WTC11 (cell line): ENCODE measurements around the gene MBP. TPM values are rescaled to one million over a fixed set of nuclear protein-coding genes. Genes with fewer than 3 reads are reported as not detected.

Source experiments
- ATAC-seq: fragments of 200-7000 bp; cut with Tn5 transposase; 2 replicates; pipeline ENCODE4 v1.10.0; 2021; ENCODE audit warnings: mild to moderate bottlenecking, moderate library complexity
- CTCF ChIA-PET: fragments of 300-600 bp; sonication (Branson Sonifier 250); formaldehyde crosslinking; loops from one replicate; lab custom pipeline; 2021; ENCODE audit warnings: antibody characterized with exemption; lab: Charles Lee
- POLR2A ChIA-PET: fragments of 350-600 bp; sonication (Branson Sonifier 250); formaldehyde crosslinking; loops from one replicate; lab custom pipeline; 2021; ENCODE audit warnings: antibody characterized with exemption; lab: Charles Lee
- DNase-seq: peaks from one replicate; pipeline ENCODE4 v3.0.0; 2021; ENCODE audit warnings: low spot score
- H3K27ac Mint-ChIP-seq: 2 replicates; pipeline ENCODE4 v1.8.0; 2021; ENCODE audit warnings: mixed read lengths
- H3K27me3 Mint-ChIP-seq: 2 replicates; pipeline ENCODE4 v1.8.0; 2021; ENCODE audit warnings: low read depth, mild to moderate bottlenecking, moderate library complexity, mixed read lengths
- H3K36me3 Mint-ChIP-seq: 2 replicates; pipeline ENCODE4 v1.8.0; 2021; ENCODE audit warnings: mixed read lengths
- H3K4me1 Mint-ChIP-seq: 2 replicates; pipeline ENCODE4 v1.8.0; 2022; ENCODE audit warnings: mixed read lengths
- H3K4me3 Mint-ChIP-seq: 2 replicates; pipeline ENCODE4 v1.8.0; 2021; ENCODE audit warnings: mild to moderate bottlenecking, moderate library complexity, mixed read lengths
- H3K9me3 Mint-ChIP-seq: 2 replicates; pipeline ENCODE4 v1.8.0; 2021; ENCODE audit warnings: mixed read lengths
- CBFB ChIP-seq: sonication (generic); formaldehyde crosslinking; IDR thresholded peaks from 2 replicates; pipeline ENCODE4 v1.8.1; 2022; ENCODE audit warnings: mild to moderate bottlenecking, low read depth, missing genetic modification reagents
- CREM ChIP-seq: sonication (generic); formaldehyde crosslinking; IDR thresholded peaks from 2 replicates; pipeline ENCODE4 v1.8.1; 2022; ENCODE audit warnings: mild to moderate bottlenecking, missing genetic modification reagents, moderate library complexity
- ESRRA ChIP-seq: sonication (generic); formaldehyde crosslinking; IDR thresholded peaks from 2 replicates; pipeline ENCODE4 v1.8.1; 2022; ENCODE audit warnings: mild to moderate bottlenecking, missing genetic modification reagents, borderline replicate concordance
- ETV6 ChIP-seq: sonication (generic); formaldehyde crosslinking; IDR thresholded peaks from 2 replicates; pipeline ENCODE4 v1.8.1; 2022; ENCODE audit warnings: mild to moderate bottlenecking, missing genetic modification reagents
- HMGA2 ChIP-seq: fragments of 250-450 bp; sonication (Bioruptor Pico); IDR thresholded peaks from 2 replicates; pipeline ENCODE4 v1.4.0; 2021; ENCODE audit warnings: mild to moderate bottlenecking, moderate library complexity
- IRF2 ChIP-seq: sonication (generic); formaldehyde crosslinking; IDR thresholded peaks from 2 replicates; pipeline ENCODE4 v1.8.0; 2022; ENCODE audit warnings: low read depth, missing genetic modification reagents, borderline replicate concordance
- JUN ChIP-seq: sonication (generic); formaldehyde crosslinking; IDR thresholded peaks from 2 replicates; pipeline ENCODE4 v1.8.0; 2023; ENCODE audit warnings: mild to moderate bottlenecking, missing genetic modification reagents
- NFATC4 ChIP-seq: fragments of 250-450 bp; sonication (Bioruptor Pico); IDR thresholded peaks from 2 replicates; pipeline ENCODE4 v1.9.0; 2021; ENCODE audit warnings: mild to moderate bottlenecking
- NFE2L1 ChIP-seq: sonication (generic); formaldehyde crosslinking; IDR thresholded peaks from 2 replicates; pipeline ENCODE4 v1.8.1; 2023; ENCODE audit warnings: missing genetic modification reagents
- RELA ChIP-seq: sonication (generic); formaldehyde crosslinking; IDR thresholded peaks from 2 replicates; pipeline ENCODE4 v1.8.1; 2022; ENCODE audit warnings: missing genetic modification reagents, mild to moderate bottlenecking, borderline replicate concordance
- SP1 ChIP-seq: sonication (generic); formaldehyde crosslinking; conservative IDR thresholded peaks from 2 replicates; pipeline ENCODE4 v1.8.1; 2022; ENCODE audit warnings: missing genetic modification reagents
- TP53 ChIP-seq: sonication (generic); formaldehyde crosslinking; IDR thresholded peaks from 2 replicates; pipeline ENCODE4 v1.8.1; 2023; ENCODE audit warnings: mild to moderate bottlenecking, missing genetic modification reagents
- USF1 ChIP-seq: sonication (generic); formaldehyde crosslinking; IDR thresholded peaks from 2 replicates; pipeline ENCODE4 v1.8.0; 2022; ENCODE audit warnings: mild to moderate bottlenecking, missing genetic modification reagents
- ZNF263 ChIP-seq: sonication (generic); formaldehyde crosslinking; IDR thresholded peaks from 2 replicates; pipeline ENCODE4 v1.8.1; 2022; ENCODE audit warnings: low read depth, mild to moderate bottlenecking, moderate library complexity, missing genetic modification reagents
- ZNF425 ChIP-seq: fragments of 250-450 bp; sonication (Bioruptor Pico); conservative IDR thresholded peaks from 2 replicates; pipeline ENCODE4 v1.9.0; 2021; ENCODE audit warnings: mild to moderate bottlenecking
- total RNA-seq: library from RNA; stranded (reverse); gene quantifications from 3 replicates; pipeline ENCODE4 v1.2.3, GENCODE V29; 2021
- TF ChIP-seq, protein P1 (sequence below): sonication (generic); formaldehyde crosslinking; IDR thresholded peaks from 2 replicates; pipeline ENCODE4 v1.8.0; 2023; ENCODE audit warnings: missing genetic modification reagents
- TF ChIP-seq, protein P2 (sequence below): sonication (generic); formaldehyde crosslinking; IDR thresholded peaks from 2 replicates; pipeline ENCODE4 v1.8.1; 2022; ENCODE audit warnings: low read depth, missing genetic modification reagents, borderline replicate concordance
- TF ChIP-seq, protein P3 (sequence below): sonication (generic); formaldehyde crosslinking; IDR thresholded peaks from 2 replicates; pipeline ENCODE4 v1.8.1; 2023; ENCODE audit warnings: mild to moderate bottlenecking, missing genetic modification reagents, borderline replicate concordance
- TF ChIP-seq, protein P4 (sequence below): fragments of 200-600 bp; IDR thresholded peaks from 2 replicates; pipeline ENCODE4 v1.8.0; 2022; ENCODE audit warnings: antibody characterized with exemption

Gene MBP
- total RNA-seq, 1 experiment from 2014 or later = 19.6 TPM

DNA sequence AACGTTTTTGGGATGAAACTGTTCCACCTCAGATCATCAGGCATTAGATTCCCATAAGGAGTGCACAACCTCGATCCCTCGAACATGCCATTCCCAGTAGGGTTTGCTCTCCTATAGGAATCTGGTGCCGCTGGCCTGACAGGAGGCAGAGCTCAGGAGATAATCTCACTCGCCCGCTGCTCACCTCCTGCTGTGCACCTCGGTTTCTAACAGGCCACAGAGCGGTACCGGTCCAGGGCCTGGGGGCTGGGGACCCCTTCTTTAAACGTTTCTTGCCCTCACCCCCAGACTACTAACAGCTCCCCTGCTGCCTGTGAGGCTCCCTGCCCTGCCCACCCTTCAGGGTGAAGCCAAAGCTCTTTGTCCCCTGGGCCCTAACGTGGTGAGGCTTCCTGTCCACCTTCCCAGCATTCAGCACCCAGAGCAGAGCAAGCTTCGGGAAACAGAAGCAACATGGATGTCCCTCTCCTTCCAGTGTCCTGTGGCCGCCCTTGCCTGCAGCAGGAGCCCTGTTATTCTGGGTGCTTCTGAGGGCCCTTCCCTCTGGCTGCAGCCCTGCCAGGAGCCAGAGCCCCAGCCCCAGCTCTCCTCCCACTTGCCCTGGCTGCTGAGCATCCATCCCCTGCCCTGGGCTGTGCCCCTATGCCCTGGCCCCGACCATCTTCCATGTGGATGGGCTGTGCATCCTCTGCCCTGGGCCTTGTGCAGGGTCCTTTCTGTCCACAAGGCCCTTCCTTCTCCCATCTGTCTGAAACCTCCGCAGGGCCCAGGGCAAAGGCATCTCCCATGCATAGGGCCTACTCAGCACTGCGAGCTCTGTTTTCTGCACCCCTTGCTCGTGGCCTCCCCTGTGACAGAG lies 140.1 kb downstream of the MBP start:
- no peak for DNase-seq
- POLR2A ChIA-PET = no interaction called here
- Mint-ChIP-seq H3K4me1 (peaks cover 30% of the 10 kb centered on the region), H3K4me3 (no peak overlapping the region), H3K36me3 (no peaks in the 10 kb centered on the region), H3K27ac (no peak overlapping the region), H3K27me3 (no peaks in the 10 kb centered on the region; the same call in 1 of the 2 replicates), H3K9me3 (no peaks in the 10 kb centered on the region)
- no peak for TF ChIP-seq JUN (CRISPR knock-in tag)
- TF ChIP-seq USF1 (CRISPR knock-in tag) = no peak
- no peak for TF ChIP-seq ESRRA (CRISPR knock-in tag)
- TF ChIP-seq NFATC4 (CRISPR knock-in tag) = no peak
- no peak for TF ChIP-seq ZNF263 (CRISPR knock-in tag)
- TF ChIP-seq RELA (CRISPR knock-in tag) = no peak
- TF ChIP-seq, protein P1, sequence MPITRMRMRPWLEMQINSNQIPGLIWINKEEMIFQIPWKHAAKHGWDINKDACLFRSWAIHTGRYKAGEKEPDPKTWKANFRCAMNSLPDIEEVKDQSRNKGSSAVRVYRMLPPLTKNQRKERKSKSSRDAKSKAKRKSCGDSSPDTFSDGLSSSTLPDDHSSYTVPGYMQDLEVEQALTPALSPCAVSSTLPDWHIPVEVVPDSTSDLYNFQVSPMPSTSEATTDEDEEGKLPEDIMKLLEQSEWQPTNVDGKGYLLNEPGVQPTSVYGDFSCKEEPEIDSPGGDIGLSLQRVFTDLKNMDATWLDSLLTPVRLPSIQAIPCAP (CRISPR knock-in tag) = no peak
- no peak for TF ChIP-seq IRF2 (CRISPR knock-in tag)
- TF ChIP-seq NFE2L1 (CRISPR knock-in tag) = no peak
- TF ChIP-seq HMGA2 = no peak
- no peak for TF ChIP-seq TP53
- TF ChIP-seq, protein P2, sequence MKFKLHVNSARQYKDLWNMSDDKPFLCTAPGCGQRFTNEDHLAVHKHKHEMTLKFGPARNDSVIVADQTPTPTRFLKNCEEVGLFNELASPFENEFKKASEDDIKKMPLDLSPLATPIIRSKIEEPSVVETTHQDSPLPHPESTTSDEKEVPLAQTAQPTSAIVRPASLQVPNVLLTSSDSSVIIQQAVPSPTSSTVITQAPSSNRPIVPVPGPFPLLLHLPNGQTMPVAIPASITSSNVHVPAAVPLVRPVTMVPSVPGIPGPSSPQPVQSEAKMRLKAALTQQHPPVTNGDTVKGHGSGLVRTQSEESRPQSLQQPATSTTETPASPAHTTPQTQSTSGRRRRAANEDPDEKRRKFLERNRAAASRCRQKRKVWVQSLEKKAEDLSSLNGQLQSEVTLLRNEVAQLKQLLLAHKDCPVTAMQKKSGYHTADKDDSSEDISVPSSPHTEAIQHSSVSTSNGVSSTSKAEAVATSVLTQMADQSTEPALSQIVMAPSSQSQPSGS (CRISPR knock-in tag) = no peak
- no peak; the same call in 1 of the 2 replicates for ATAC-seq
- CTCF ChIA-PET = interaction anchor here (0.8 to 3.5 kb wide), 7 partner anchors 8 to 349 kb away, joined by 3 to 18 read pairs (median 4); no protein-coding TSS in a partner anchor

DNA sequence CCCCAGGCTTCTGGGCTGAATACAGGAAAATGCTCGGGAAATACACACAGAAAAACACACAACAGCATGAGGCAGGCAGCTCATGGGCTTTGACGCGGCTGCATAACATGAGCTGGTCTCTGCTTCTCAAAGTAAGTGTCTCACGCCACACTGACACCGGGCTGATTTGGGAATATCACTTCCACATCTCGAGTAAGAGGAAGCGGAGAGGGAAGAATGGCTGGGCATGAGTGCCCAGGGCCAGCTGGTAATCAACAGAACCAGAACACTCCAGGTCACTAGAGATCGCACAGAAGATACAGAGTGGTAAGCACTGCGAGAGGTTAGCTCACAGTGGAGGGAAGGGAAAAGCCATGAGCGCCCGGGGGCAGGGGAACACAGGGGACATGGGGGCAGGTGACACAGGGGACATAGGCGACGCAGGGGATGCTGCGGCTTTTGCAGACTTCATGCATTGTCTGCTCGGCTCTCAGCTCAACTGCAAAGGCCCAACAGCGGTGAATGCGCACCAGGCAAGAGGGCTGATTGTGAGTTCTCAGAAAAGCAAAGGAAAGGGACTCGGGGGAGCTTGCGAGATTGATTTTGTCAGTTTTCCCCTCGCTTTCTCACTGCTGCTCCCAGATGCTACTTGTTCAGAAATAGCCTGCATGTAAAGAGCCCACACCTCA lies 141.4 kb downstream of the MBP start:
- ChIA-PET POLR2A (no interaction called here), CTCF (interaction anchor here (1.3 to 3.5 kb wide), 6 partner anchors 9 to 350 kb away, joined by 3 to 18 read pairs (median 9); no protein-coding TSS in a partner anchor)
- ATAC-seq = no peak
- Mint-ChIP-seq H3K4me3 (no peak overlapping the region), H3K27me3 (no peaks in the 10 kb centered on the region; the same call in 1 of the 2 replicates), H3K9me3 (no peaks in the 10 kb centered on the region), H3K27ac (peak overlapping the region; percentile 55; the same call in 1 of the 2 replicates), H3K4me1 (peaks cover 24% of the 10 kb centered on the region), H3K36me3 (no peaks in the 10 kb centered on the region)
- no peak for DNase-seq
- TF ChIP-seq, protein P3, sequence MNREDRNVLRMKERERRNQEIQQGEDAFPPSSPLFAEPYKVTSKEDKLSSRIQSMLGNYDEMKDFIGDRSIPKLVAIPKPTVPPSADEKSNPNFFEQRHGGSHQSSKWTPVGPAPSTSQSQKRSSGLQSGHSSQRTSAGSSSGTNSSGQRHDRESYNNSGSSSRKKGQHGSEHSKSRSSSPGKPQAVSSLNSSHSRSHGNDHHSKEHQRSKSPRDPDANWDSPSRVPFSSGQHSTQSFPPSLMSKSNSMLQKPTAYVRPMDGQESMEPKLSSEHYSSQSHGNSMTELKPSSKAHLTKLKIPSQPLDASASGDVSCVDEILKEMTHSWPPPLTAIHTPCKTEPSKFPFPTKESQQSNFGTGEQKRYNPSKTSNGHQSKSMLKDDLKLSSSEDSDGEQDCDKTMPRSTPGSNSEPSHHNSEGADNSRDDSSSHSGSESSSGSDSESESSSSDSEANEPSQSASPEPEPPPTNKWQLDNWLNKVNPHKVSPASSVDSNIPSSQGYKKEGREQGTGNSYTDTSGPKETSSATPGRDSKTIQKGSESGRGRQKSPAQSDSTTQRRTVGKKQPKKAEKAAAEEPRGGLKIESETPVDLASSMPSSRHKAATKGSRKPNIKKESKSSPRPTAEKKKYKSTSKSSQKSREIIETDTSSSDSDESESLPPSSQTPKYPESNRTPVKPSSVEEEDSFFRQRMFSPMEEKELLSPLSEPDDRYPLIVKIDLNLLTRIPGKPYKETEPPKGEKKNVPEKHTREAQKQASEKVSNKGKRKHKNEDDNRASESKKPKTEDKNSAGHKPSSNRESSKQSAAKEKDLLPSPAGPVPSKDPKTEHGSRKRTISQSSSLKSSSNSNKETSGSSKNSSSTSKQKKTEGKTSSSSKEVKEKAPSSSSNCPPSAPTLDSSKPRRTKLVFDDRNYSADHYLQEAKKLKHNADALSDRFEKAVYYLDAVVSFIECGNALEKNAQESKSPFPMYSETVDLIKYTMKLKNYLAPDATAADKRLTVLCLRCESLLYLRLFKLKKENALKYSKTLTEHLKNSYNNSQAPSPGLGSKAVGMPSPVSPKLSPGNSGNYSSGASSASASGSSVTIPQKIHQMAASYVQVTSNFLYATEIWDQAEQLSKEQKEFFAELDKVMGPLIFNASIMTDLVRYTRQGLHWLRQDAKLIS = no peak
- TF ChIP-seq, protein P4, sequence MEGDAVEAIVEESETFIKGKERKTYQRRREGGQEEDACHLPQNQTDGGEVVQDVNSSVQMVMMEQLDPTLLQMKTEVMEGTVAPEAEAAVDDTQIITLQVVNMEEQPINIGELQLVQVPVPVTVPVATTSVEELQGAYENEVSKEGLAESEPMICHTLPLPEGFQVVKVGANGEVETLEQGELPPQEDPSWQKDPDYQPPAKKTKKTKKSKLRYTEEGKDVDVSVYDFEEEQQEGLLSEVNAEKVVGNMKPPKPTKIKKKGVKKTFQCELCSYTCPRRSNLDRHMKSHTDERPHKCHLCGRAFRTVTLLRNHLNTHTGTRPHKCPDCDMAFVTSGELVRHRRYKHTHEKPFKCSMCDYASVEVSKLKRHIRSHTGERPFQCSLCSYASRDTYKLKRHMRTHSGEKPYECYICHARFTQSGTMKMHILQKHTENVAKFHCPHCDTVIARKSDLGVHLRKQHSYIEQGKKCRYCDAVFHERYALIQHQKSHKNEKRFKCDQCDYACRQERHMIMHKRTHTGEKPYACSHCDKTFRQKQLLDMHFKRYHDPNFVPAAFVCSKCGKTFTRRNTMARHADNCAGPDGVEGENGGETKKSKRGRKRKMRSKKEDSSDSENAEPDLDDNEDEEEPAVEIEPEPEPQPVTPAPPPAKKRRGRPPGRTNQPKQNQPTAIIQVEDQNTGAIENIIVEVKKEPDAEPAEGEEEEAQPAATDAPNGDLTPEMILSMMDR = no peak
- TF ChIP-seq CBFB (CRISPR knock-in tag) (no peak), SP1 (CRISPR knock-in tag) (no peak), ZNF425 (CRISPR knock-in tag) (no peak), NFE2L1 (CRISPR knock-in tag) (no peak), ETV6 (no peak), CREM (CRISPR knock-in tag) (no peak)
